IMR-90 (cell line): ENCODE results near the gene BTF3L4.

Source experiments
- BHLHE40 ChIP-seq: fragments of 150-350 bp; IDR thresholded peaks from 2 replicates; pipeline ENCODE4 v1.6.1; 2016; ENCODE audit warnings: mild to moderate bottlenecking, low read depth, low read length
- CEBPB ChIP-seq: IDR thresholded peaks from 2 replicates; pipeline ENCODE4 v1.6.1; 2012; ENCODE audit warnings: low read depth, low read length, improper control_type of control experiment
- FOS ChIP-seq: fragments of 150-350 bp; IDR thresholded peaks from 2 replicates; pipeline ENCODE4 v1.6.1; 2016; ENCODE audit warnings: low read depth, low read length
- MAFK ChIP-seq: IDR thresholded peaks from 2 replicates; pipeline ENCODE4 v1.6.1; 2012; ENCODE audit warnings: low read depth, low read length, improper control_type of control experiment
- MAZ ChIP-seq: IDR thresholded peaks from 2 replicates; pipeline ENCODE4 v1.6.1; 2012; ENCODE audit warnings: low read depth, mild to moderate bottlenecking, low read length, improper control_type of control experiment, moderate library complexity, borderline replicate concordance
- MXI1 ChIP-seq: IDR thresholded peaks from 2 replicates; pipeline ENCODE4 v1.6.1; 2012; ENCODE audit warnings: low read depth, mild to moderate bottlenecking, low read length, moderate library complexity, borderline replicate concordance
- POLR2A ChIP-seq: IDR thresholded peaks from 2 replicates; pipeline ENCODE4 v1.6.1; 2012; ENCODE audit warnings: mild to moderate bottlenecking, low read depth, low read length
- RAD21 ChIP-seq: IDR thresholded peaks from 2 replicates; pipeline ENCODE4 v1.6.1; 2012; ENCODE audit warnings: low read length, improper control_type of control experiment
- RCOR1 ChIP-seq: IDR thresholded peaks from 2 replicates; pipeline ENCODE4 v1.6.1; 2012; ENCODE audit warnings: mild to moderate bottlenecking, low read length, improper control_type of control experiment; ENCODE audit not compliant: insufficient replicate concordance
- RFX5 ChIP-seq: IDR thresholded peaks from 2 replicates; pipeline ENCODE4 v1.8.0; 2012; ENCODE audit warnings: low read depth, mild to moderate bottlenecking, low read length, moderate library complexity
- SMC3 ChIP-seq: fragments of 150-350 bp; IDR thresholded peaks from 2 replicates; pipeline ENCODE4 v1.6.1; 2016; ENCODE audit warnings: low read depth, mild to moderate bottlenecking, antibody characterized with exemption, low read length, moderate library complexity
- USF2 ChIP-seq: fragments of 150-350 bp; IDR thresholded peaks from 2 replicates; pipeline ENCODE4 v1.6.1; 2017; ENCODE audit warnings: mild to moderate bottlenecking, antibody characterized with exemption, low read length, low read depth
- TF ChIP-seq, protein P1 (sequence below): conservative IDR thresholded peaks from 2 replicates; pipeline ENCODE4 v1.5.1; 2012; ENCODE audit warnings: mild to moderate bottlenecking, low read depth, low read length, improper control_type of control experiment

DNA sequence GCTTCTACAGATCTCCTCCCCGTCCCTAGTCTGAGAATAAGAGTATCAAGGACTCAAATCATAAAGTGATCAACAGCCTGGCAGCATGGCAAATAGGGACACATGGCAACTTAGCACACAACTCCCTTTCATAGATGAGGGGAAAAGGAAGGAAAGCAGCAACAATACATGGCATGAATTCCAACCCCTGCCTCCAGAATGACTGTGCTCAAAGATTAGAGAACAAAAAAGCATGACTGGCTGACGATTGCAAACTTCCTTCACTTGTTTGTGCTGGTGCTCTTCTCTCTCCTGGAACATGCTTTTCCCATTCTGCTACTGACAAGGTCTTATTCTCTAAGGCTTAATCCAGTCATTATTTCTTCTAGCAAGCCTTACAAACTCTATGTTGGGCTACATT, 34.0 kb upstream of the BTF3L4 start:
- TF ChIP-seq, protein P1, sequence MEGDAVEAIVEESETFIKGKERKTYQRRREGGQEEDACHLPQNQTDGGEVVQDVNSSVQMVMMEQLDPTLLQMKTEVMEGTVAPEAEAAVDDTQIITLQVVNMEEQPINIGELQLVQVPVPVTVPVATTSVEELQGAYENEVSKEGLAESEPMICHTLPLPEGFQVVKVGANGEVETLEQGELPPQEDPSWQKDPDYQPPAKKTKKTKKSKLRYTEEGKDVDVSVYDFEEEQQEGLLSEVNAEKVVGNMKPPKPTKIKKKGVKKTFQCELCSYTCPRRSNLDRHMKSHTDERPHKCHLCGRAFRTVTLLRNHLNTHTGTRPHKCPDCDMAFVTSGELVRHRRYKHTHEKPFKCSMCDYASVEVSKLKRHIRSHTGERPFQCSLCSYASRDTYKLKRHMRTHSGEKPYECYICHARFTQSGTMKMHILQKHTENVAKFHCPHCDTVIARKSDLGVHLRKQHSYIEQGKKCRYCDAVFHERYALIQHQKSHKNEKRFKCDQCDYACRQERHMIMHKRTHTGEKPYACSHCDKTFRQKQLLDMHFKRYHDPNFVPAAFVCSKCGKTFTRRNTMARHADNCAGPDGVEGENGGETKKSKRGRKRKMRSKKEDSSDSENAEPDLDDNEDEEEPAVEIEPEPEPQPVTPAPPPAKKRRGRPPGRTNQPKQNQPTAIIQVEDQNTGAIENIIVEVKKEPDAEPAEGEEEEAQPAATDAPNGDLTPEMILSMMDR = no peak
- TF ChIP-seq POLR2A = no peak
- TF ChIP-seq RFX5 = no peak
- TF ChIP-seq CEBPB = no peak
- TF ChIP-seq USF2 = no peak
- TF ChIP-seq SMC3 = no peak
- TF ChIP-seq BHLHE40 = no peak
- no peak for TF ChIP-seq RCOR1
- TF ChIP-seq FOS = no peak
- TF ChIP-seq MXI1 = no peak
- no peak for TF ChIP-seq MAZ
- no peak for TF ChIP-seq MAFK
- no peak for TF ChIP-seq RAD21
